Measurements from ENCODE around the gene INTS1. TPM values are rescaled to one million over a fixed set of nuclear protein-coding genes. Genes with fewer than 3 reads are reported as not detected.

INTS1 gene
- total and polyA plus RNA-seq, 10 of the 15 experiments (the other 5 are each of a cell fraction or from before 2014, with no cell fraction given) = 0.52 to 89.0 (median 15.1) TPM

DNA sequence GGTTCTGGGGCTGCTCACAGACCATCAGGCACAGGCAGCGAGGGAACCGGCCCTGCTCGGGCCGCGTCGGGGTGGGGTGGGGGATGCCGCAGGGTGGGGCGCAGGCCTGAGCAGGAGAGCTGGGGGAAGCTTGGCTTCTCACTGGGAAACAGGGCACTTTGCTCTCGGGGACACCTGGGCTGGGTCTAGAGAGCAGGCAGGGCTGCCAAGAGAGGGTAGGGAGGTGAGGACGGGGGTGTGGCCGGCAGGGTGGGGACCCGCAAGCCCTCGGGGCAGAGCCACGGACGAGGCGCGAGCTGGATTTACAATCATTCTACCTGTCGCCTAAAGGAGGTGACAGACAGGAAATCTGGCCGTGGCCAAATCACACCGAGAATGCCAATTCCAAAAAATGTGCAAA is 11.1 kb downstream of the INTS1 start (continued):
- TF ChIP-seq RELB (IDR thresholded peaks at IDR 0.05; ENCODE audit: low read depth) = no peak

DNA sequence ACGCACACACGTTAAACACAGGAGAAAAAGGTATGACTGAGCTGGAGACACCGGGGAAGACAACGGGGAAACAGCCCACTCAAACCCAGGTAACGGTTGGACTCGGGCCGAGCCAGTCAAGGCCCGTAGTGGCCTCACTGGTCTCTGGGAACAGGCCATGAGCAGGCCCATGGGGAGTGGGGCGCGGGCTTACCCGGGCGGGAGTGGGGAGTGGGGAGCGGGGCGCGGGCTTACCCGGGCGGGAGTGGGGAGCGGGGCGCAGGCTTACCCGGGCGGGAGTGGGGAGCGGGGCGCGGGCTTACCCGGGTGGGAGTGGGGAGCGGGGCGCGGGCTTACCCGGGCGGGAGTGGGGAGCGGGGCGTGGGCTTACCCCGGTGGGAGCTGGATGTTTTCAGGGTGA is 11.5 kb downstream of the INTS1 start:
- no peak overlapping the region for H3K9ac ChIP-seq (ENCODE audit: control insufficient read depth, insufficient read depth, low read length)
- BruUV-seq (replicated peaks) = no TSS peak
- ChIA-PET CTCF (no interaction called here), RAD21 (ENCODE audit: unreplicated experiment) (no interaction called here), POLR2A (interaction anchor here (0.6 kb wide), 1 partner anchor 17 kb away, joined by 7 read pairs; no protein-coding TSS in a partner anchor), SMC1A (ENCODE audit: uncharacterized antibody, unreplicated experiment) (no interaction called here)
- peaks cover 5 to 29% of the 10 kb centered on the region in 2 experiments; a peak in 3 of 4 replicates for H3K36me3 ChIP-seq (ENCODE audit: control insufficient read depth in 2 of 2, insufficient read depth in 2 of 2, low read length in 1 of 2)
- H3K27me3 ChIP-seq (replicated peaks in 1 of 2; ENCODE audit: control insufficient read depth in 2 of 2, insufficient read depth in 2 of 2, low read length in 1 of 2) = no peaks in the 10 kb centered on the region
- no peak overlapping the region for H3K27ac ChIP-seq (ENCODE audit: control insufficient read depth, insufficient read depth)
- H3K4me3 ChIP-seq = no peak overlapping the region
- FAIRE-seq = no peak
- H3K79me2 ChIP-seq (ENCODE audit: control insufficient read depth, insufficient read depth, low read length) = no peaks in the 10 kb centered on the region
- no peak for DNase-seq (ENCODE audit: low read depth, low spot score)
- no peak for ATAC-seq
- no peaks in the 10 kb centered on the region for H3K4me1 ChIP-seq (ENCODE audit: control insufficient read depth, insufficient read depth, low read length)
- 87% methylated on average over 8 of the region's 33 CpGs for WGBS (ENCODE audit: insufficient coverage, insufficient replicate concordance, low lambda C conversion rate, missing lambda C conversion rate)
- H4K20me1 ChIP-seq (ENCODE audit: control insufficient read depth, insufficient read depth) = no peaks in the 10 kb centered on the region
- in situ Hi-C loops (cut with MboI) (no loop called here), intact Hi-C loops (cut with micrococcal nuclease; ENCODE audit: unreplicated experiment) (no loop called here)
- TF ChIP-seq CHD2 (IDR thresholded peaks at IDR 0.05; ENCODE audit: borderline replicate concordance, low read depth, low read length) = no peak
- TF ChIP-seq SMARCA5 (IDR thresholded peaks at IDR 0.05) = no peak
- no peak for TF ChIP-seq SP1 (IDR thresholded peaks at IDR 0.05; ENCODE audit: low read depth, low read length)
- TF ChIP-seq, protein P1, sequence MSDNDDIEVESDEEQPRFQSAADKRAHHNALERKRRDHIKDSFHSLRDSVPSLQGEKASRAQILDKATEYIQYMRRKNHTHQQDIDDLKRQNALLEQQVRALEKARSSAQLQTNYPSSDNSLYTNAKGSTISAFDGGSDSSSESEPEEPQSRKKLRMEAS (IDR thresholded peaks at IDR 0.05; ENCODE audit: low read depth, low read length) = no peak
- TF ChIP-seq ZBTB40 (IDR thresholded peaks at IDR 0.05; ENCODE audit: borderline replicate concordance) = no peak
- no peak for TF ChIP-seq ZBED1 (IDR thresholded peaks at IDR 0.05; ENCODE audit: borderline replicate concordance)
- TF ChIP-seq USF2 (IDR thresholded peaks at IDR 0.05; ENCODE audit: borderline replicate concordance, low read depth, low read length) = no peak
- no peak overlapping the region for H3K4me2 ChIP-seq (ENCODE audit: control insufficient read depth, insufficient read depth)
- H2AFZ ChIP-seq (ENCODE audit: control insufficient read depth, low read depth, low read length) = no peak overlapping the region
- H3K9me3 ChIP-seq (replicated peaks; ENCODE audit: control insufficient read depth, insufficient read depth, low read length) = no peaks in the 10 kb centered on the region

All from GM12878 (cell line).